ENCODE results near the gene ABCC1. TPM values are rescaled to one million over a fixed set of nuclear protein-coding genes. Genes with fewer than 3 reads are reported as not detected.

The ABCC1 gene
- total RNA-seq, 2 experiments from 2014 or later = 42.9 to 44.8 TPM

DNA sequence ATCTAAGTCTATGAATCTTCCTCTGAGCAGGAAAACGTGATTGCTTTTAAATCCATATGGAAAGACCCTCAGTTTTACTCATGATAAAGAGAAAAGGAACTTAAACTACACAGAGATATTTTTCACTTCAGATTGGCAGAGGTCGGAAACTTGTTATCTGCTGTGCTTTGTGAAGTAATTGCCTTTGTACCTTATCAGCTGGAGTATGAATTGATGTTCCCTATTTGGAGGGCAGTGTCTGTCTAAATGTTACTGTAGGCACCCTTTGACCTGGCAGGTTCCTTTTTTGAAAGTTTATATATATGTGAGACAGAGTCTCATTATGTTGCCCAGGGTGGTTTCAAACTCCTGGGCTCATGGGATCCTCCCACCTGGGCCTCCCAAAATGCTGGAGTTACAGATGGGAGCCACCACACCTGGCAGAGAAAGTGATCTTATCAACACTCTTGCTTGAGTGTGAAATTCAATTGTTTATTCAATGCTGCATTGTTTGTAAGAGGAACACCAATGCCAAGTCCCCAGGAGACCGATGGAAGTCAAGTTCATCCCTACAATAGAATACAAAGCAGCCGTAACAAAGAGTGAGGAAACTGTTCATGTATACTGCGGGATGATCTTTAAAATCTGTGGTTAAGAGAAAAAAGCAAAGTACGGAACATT lies 52.3 kb downstream of the ABCC1 start:
- no peaks in the 10 kb centered on the region for H3K27me3 Mint-ChIP-seq
- H3K4me3 ChIP-seq (ENCODE audit: low read length) = no peak overlapping the region
- no peaks in the 10 kb centered on the region for H3K27me3 ChIP-seq (ENCODE audit: control insufficient read depth in 1 of 2, insufficient read depth in 2 of 2, low read length in 2 of 2)
- intact Hi-C loops (cut with DNase I, micrococcal nuclease) = loop anchor here in 1 of 2 experiments (5.0 kb wide), 1 partner anchor 54 kb away; the partner anchor contains the start of gene ABCC1
- H3K4me3 Mint-ChIP-seq = no peak overlapping the region
- ATAC-seq (ENCODE audit: poor library complexity) (no peak), DNase-seq (no peak)
- TF ChIP-seq, protein P1, sequence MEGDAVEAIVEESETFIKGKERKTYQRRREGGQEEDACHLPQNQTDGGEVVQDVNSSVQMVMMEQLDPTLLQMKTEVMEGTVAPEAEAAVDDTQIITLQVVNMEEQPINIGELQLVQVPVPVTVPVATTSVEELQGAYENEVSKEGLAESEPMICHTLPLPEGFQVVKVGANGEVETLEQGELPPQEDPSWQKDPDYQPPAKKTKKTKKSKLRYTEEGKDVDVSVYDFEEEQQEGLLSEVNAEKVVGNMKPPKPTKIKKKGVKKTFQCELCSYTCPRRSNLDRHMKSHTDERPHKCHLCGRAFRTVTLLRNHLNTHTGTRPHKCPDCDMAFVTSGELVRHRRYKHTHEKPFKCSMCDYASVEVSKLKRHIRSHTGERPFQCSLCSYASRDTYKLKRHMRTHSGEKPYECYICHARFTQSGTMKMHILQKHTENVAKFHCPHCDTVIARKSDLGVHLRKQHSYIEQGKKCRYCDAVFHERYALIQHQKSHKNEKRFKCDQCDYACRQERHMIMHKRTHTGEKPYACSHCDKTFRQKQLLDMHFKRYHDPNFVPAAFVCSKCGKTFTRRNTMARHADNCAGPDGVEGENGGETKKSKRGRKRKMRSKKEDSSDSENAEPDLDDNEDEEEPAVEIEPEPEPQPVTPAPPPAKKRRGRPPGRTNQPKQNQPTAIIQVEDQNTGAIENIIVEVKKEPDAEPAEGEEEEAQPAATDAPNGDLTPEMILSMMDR (IDR thresholded peaks at IDR 0.05) = no peak
- CTCF ChIA-PET = no interaction called here
- no peaks in the 10 kb centered on the region for H3K9me3 ChIP-seq (ENCODE audit: control insufficient read depth in 1 of 2, insufficient read depth in 1 of 2, low read length in 2 of 2)
- H3K36me3 Mint-ChIP-seq (ENCODE audit: low read depth) = peaks cover 16% of the 10 kb centered on the region
- H3K4me1 ChIP-seq (ENCODE audit: insufficient read depth, low read length) = peaks cover 8% of the 10 kb centered on the region
- no peaks in the 10 kb centered on the region for H3K9me3 Mint-ChIP-seq
- peaks cover 38% of the 10 kb centered on the region for H3K4me1 Mint-ChIP-seq (ENCODE audit: low read depth)
- no peak overlapping the region for H3K27ac ChIP-seq (ENCODE audit: low read depth in 1 of 2, low read length in 2 of 2)
- no peak overlapping the region for H3K27ac Mint-ChIP-seq
- POLR2A ChIA-PET = no interaction called here
- peaks cover 3% of the 10 kb centered on the region for H3K36me3 ChIP-seq (ENCODE audit: insufficient read depth, low read length)

DNA sequence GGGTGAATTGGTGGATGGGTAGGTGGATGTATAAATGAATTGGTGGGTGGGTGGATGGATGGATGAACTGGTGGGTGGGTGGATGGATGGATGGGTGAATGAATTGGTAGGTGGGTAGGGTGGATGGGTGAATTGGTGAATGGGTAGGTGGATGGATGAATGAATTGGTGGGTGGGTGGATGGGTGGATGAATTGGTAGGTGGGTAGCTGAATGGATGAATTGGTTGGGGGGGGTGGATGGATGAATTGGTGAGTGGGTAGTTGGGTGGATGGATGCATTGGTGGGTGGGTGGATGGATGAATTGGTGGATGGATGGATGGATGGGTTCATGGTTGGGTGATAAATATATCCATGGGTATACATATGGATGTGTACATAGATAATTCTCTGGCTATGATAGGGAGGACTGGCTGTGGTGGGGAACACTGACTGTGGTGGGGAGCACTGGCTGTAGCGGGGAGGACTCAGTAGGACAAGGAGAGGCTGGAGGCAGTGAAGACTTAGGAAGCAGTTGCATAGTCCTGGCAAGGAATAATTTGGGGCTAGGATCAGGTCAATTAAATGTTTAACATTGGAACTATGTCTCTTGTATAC lies 54.4 kb downstream of the ABCC1 start:
- Mint-ChIP-seq H3K4me3 (no peak overlapping the region), H3K27ac (no peak overlapping the region), H3K4me1 (ENCODE audit: low read depth) (peaks cover 39% of the 10 kb centered on the region), H3K36me3 (ENCODE audit: low read depth) (peaks cover 29% of the 10 kb centered on the region), H3K27me3 (no peaks in the 10 kb centered on the region), H3K9me3 (no peaks in the 10 kb centered on the region)
- H3K4me3 ChIP-seq (ENCODE audit: low read length) = no peak overlapping the region
- POLR2A ChIA-PET = interaction anchor here (1.4 kb wide), 1 partner anchor 19 kb away, joined by 3 read pairs; no protein-coding TSS in a partner anchor
- H3K27ac ChIP-seq (ENCODE audit: low read depth in 1 of 2, low read length in 2 of 2) = no peak overlapping the region
- H3K27me3 ChIP-seq (ENCODE audit: control insufficient read depth in 1 of 2, insufficient read depth in 2 of 2, low read length in 2 of 2) = no peaks in the 10 kb centered on the region
- TF ChIP-seq, protein P1 (IDR thresholded peaks at IDR 0.05) = no peak
- no peaks in the 10 kb centered on the region for H3K9me3 ChIP-seq (ENCODE audit: control insufficient read depth in 1 of 2, insufficient read depth in 1 of 2, low read length in 2 of 2)
- H3K4me1 ChIP-seq (ENCODE audit: insufficient read depth, low read length) = peaks cover 9% of the 10 kb centered on the region
- CTCF ChIA-PET = interaction anchor here (0.6 kb wide), 1 partner anchor 82 kb away, joined by 3 read pairs; no protein-coding TSS in a partner anchor
- ATAC-seq (ENCODE audit: poor library complexity) = no peak
- no peak for DNase-seq
- H3K36me3 ChIP-seq (ENCODE audit: insufficient read depth, low read length) = peaks cover 7% of the 10 kb centered on the region
- intact Hi-C loops (cut with DNase I, micrococcal nuclease) = loop anchor here in 1 of 2 experiments (5.0 kb wide), 1 partner anchor 57 kb away; the partner anchor contains the start of gene ABCC1

DNA sequence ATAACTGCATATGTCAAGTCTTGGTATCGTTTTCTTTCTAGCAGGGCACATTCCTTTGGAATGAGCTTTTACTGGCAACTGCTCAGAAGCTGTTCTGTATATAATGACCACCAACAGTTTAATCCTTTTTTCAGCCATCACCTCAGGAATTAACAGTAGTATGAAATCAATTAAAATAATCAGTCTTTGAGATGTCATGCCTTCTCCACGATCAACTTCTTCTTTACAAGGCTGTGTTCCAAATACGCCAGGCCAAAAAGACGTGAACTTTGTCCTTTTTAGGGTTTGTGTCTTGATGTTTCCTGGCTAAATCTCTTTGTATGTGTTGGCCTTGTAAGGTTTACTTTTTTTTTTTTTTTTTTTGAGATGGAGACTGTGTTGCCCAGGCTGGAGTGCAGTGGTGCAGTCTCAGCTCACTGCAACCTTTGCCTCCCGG lies 54.9 kb downstream of the ABCC1 start:
- H3K4me3 Mint-ChIP-seq = no peak overlapping the region
- ChIA-PET CTCF (interaction anchor here (1.0 to 1.1 kb wide), 2 partner anchors 21 to 53 kb away, joined by 4 read pairs; no protein-coding TSS in a partner anchor), POLR2A (interaction anchor here (1.4 kb wide), 1 partner anchor 18 kb away, joined by 3 read pairs; no protein-coding TSS in a partner anchor)
- TF ChIP-seq, protein P1 (IDR thresholded peaks at IDR 0.05) = no peak
- no peaks in the 10 kb centered on the region for H3K27me3 ChIP-seq (ENCODE audit: control insufficient read depth in 1 of 2, insufficient read depth in 2 of 2, low read length in 2 of 2)
- no peak overlapping the region for H3K27ac ChIP-seq (ENCODE audit: low read depth in 1 of 2, low read length in 2 of 2)
- H3K9me3 ChIP-seq (ENCODE audit: control insufficient read depth in 1 of 2, insufficient read depth in 1 of 2, low read length in 2 of 2) = no peaks in the 10 kb centered on the region
- H3K9me3 Mint-ChIP-seq = no peaks in the 10 kb centered on the region
- peaks cover 12% of the 10 kb centered on the region for H3K36me3 ChIP-seq (ENCODE audit: insufficient read depth, low read length)
- ATAC-seq (ENCODE audit: poor library complexity) (no peak), DNase-seq (no peak)
- no peak overlapping the region for H3K27ac Mint-ChIP-seq
- peaks cover 39% of the 10 kb centered on the region for H3K4me1 Mint-ChIP-seq (ENCODE audit: low read depth)
- H3K36me3 Mint-ChIP-seq (ENCODE audit: low read depth) = peaks cover 34% of the 10 kb centered on the region
- no peaks in the 10 kb centered on the region for H3K27me3 Mint-ChIP-seq
- H3K4me1 ChIP-seq (ENCODE audit: insufficient read depth, low read length) = peaks cover 9% of the 10 kb centered on the region
- intact Hi-C loops (cut with DNase I, micrococcal nuclease) = loop anchor here in 1 of 2 experiments (5.0 kb wide), 1 partner anchor 57 kb away; the partner anchor contains the start of gene ABCC1
- no peak overlapping the region for H3K4me3 ChIP-seq (ENCODE audit: low read length)

Data from CD4-positive, alpha-beta T cell (primary cell).